ENCODE measurements around the gene PHLDB2. TPM values are rescaled to one million over a fixed set of nuclear protein-coding genes. Genes with fewer than 3 reads are reported as not detected.

PHLDB2 gene
- total RNA-seq, 4 donors from 2014 or later, result 12.9 to 34.7 (median 27.1) TPM

DNA sequence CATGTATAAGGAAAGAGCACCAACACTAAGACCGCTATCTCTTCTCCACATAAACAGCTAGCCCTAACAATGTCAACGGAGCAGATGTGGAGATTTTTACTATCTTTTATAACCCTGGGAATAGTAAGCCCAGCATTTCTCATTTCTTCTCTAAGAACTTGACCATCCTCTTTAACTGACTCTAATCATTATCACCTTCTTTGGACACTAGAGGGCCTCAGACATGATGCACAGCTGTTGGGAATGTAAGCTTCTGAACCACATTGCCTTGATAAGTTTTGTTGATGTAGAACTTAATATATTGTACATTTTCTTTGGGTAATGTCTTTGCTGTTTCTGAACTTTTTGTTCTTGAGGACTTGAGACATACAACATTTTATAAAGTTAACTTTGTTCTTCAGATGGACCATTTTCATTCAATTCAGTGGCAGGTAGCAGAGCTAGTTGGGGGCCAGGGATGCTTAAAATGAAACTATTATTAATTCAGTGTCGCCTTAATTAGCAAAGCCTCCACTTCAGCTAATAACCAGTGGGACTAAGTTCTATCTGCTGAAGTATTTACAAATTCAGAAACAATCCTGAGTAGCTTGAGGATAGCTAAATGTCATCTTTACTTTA is 130.1 kb downstream of the PHLDB2 start:
- WGBS, 2 donors, result 57 to 64% methylated on average over 3 of the region's 3 CpGs
- Histone ChIP-seq H3K4me3 (replicated peaks in 1 of 3) (no peak overlapping the region), H3K27ac (no peak overlapping the region), H3K27me3 (no peaks in the 10 kb centered on the region), H3K9me3 (no peaks in the 10 kb centered on the region), H3K36me3 (peaks cover 5 to 20% of the 10 kb centered on the region in 2 donors), H3K4me1 (no peaks in the 10 kb centered on the region)
- TF ChIP-seq POLR2A (IDR thresholded peaks at IDR 0.05), result no peak
- TF ChIP-seq, protein P1, sequence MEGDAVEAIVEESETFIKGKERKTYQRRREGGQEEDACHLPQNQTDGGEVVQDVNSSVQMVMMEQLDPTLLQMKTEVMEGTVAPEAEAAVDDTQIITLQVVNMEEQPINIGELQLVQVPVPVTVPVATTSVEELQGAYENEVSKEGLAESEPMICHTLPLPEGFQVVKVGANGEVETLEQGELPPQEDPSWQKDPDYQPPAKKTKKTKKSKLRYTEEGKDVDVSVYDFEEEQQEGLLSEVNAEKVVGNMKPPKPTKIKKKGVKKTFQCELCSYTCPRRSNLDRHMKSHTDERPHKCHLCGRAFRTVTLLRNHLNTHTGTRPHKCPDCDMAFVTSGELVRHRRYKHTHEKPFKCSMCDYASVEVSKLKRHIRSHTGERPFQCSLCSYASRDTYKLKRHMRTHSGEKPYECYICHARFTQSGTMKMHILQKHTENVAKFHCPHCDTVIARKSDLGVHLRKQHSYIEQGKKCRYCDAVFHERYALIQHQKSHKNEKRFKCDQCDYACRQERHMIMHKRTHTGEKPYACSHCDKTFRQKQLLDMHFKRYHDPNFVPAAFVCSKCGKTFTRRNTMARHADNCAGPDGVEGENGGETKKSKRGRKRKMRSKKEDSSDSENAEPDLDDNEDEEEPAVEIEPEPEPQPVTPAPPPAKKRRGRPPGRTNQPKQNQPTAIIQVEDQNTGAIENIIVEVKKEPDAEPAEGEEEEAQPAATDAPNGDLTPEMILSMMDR (IDR thresholded peaks at IDR 0.05), result peak; percentile 14 to 74 (median 60)
- no peak for DNase-seq
- intact Hi-C loops (cut with DNase I), result no loop called here

DNA sequence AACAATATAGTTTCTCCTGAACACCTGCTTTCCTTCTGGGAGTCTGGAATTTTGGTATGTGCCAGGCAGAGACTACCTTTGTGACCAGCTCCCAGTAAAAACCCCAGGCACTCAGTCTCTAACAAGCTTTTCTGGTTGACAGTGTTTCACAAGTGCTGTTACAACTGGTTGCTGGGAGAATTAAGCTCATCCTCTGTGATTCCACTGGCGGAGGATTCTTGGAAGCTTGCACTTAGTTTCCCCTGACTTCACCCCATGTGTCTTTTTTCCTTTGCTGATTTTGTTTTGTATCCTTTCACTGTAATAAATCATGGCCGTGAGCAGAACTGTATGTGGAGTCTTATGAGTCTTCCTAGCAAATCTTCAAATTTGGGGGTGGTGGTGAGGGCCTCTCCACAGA is 134.0 kb downstream of the PHLDB2 start:
- Histone ChIP-seq H3K9me3 (no peaks in the 10 kb centered on the region), H3K4me1 (no peaks in the 10 kb centered on the region), H3K36me3 (peaks cover 5 to 9% of the 10 kb centered on the region in 2 donors), H3K27me3 (no peaks in the 10 kb centered on the region), H3K27ac (no peak overlapping the region), H3K4me3 (replicated peaks in 1 of 3) (no peak overlapping the region)
- no peak for DNase-seq
- intact Hi-C loops (cut with DNase I), result no loop called here
- WGBS, 2 donors, result 91 to 96% methylated on average over 2 of the region's 2 CpGs
- TF ChIP-seq POLR2A (IDR thresholded peaks at IDR 0.05), result no peak
- TF ChIP-seq, protein P1 (IDR thresholded peaks at IDR 0.05), result no peak

DNA sequence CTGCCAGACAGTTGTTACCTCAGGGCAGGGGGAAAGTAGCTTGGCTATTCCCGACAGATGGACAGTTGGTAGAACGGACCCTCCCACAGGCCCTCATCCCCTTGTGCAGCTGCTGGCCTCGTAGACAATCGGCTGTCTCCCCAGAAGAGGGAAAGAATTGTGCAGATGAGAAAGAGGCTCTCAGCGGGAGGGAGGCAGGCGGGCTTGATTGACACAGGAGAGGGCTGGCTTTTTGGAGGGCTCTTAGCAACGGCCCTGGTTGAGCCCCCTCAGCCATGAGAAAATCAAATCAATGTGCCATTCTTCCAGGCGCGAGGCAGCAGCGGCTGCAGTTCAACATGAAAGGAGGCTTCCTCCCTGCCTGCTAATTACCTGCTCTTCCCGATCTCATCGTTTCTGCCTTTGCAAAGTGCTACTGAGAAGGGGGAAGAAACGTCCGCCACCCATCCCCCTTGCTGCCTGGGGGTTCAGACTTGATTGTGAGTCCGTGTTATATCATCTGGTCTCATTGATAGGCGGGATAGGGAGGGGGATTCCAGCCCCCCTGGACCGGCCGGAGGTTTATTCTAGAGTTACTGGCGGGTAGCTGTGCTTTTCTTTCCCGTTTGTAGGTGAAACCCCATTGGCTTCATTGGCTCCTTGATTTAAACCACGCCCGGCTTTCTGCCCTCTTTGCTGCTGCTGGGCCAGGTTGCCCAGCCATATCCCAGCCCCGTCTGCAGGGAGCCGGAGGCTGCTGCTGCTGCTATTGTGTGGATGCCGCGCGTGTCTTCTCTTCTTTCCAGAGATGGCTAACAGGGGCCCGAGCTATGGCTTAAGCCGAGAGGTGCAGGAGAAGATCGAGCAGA is 139.8 kb downstream of the PHLDB2 start, which contains the start of gene TAGLN3:
TAGLN3 (plus strand) TSS at position 287 of the 848 bp plus-strand sequence; CDS start at position 788, 501 bp downstream.
- Histone ChIP-seq H3K36me3 (no peaks in the 10 kb centered on the region), H3K27ac (no peak within 1 kb of the TSS), H3K9me3 (no peaks in the 10 kb centered on the region), H3K27me3 (no peaks in the 10 kb centered on the region), H3K4me3 (replicated peaks in 1 of 3) (peak within 1 kb of the TSS; percentile 14 to 36 (median 25)), H3K4me1 (peaks cover 4 to 6% of the 10 kb centered on the region in 2 donors)
- intact Hi-C loops (cut with DNase I), result no loop called here
- peak; percentile 52 to 55 for DNase-seq
- WGBS, 2 donors, result 8 to 9% methylated on average over 28 to 30 of the region's 30 CpGs
- TF ChIP-seq POLR2A (IDR thresholded peaks at IDR 0.05), result peak in 1 of 2 donors; percentile 40
- TF ChIP-seq, protein P1 (IDR thresholded peaks at IDR 0.05), result no peak

DNA sequence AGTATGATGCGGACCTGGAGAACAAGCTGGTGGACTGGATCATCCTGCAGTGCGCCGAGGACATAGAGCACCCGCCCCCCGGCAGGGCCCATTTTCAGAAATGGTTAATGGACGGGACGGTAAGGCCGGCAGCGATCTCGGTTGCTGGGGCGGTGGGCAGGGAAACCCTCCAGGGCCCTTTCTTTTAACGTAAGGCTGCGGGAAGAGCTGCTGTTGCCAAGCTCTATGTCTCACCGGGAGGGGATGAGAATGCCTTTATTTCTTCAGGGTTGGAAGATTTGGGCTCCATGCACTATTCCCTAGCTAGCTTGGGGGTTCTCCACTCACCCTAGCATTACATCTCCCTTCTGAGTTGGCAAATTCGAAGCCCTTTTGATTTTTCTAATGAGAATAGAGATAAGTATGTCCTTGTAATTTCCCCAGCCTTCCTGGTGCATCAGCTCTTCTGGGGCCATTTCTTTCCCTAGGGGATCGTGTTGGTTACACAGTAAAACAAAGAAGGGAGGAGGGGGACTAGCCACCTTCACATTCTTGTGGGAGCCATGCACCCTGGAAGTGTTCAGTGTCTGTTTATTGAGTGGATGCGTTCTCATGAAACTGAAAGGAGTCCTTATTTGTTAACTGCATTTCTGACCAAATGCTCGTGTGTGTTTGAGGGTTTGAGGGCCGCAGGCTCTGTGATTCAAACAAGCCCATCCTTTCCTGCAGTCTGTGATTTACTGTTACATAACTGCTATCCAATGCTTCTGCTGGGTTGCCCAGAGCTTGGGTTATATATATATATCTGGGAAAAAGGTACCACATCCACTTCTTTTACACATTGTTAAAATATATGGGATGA is 140.6 kb downstream of the PHLDB2 start:
- Histone ChIP-seq H3K4me3 (replicated peaks in 1 of 3) (peak overlapping the region in 1 of 3 donors; percentile 25), H3K27me3 (no peaks in the 10 kb centered on the region), H3K27ac (no peak overlapping the region), H3K36me3 (no peaks in the 10 kb centered on the region), H3K9me3 (no peaks in the 10 kb centered on the region), H3K4me1 (peaks cover 4 to 6% of the 10 kb centered on the region in 2 donors)
- intact Hi-C loops (cut with DNase I), result no loop called here
- DNase-seq, result no peak
- TF ChIP-seq, protein P1 (IDR thresholded peaks at IDR 0.05), result no peak
- TF ChIP-seq POLR2A (IDR thresholded peaks at IDR 0.05), result no peak
- 33 to 37% methylated on average over 17 to 19 of the region's 19 CpGs for WGBS, 2 donors
